GM23338 (cell line): ENCODE data around the gene RPS25. TPM values are rescaled to one million over a fixed set of nuclear protein-coding genes. Genes with fewer than 3 reads are reported as not detected.

ENCODE experiments used
- ATAC-seq: fragments of 200-7000 bp; cut with Tn5 transposase; 3 replicates; pipeline ENCODE4 v1.9.1; 2020
- DNase-seq: peaks from one replicate; pipeline ENCODE4 v3.0.0-alpha.2; 2015; ENCODE audit warnings: low spot score
- H2AFZ ChIP-seq: fragments of 200-600 bp; sonication (generic); 2 replicates; pipeline ENCODE4 v1.8.0; 2016; ENCODE audit warnings: antibody characterized with exemption, mild to moderate bottlenecking, moderate library complexity
- H3F3A ChIP-seq: fragments of 200-600 bp; sonication (generic); replicated peaks from 2 replicates; pipeline ENCODE4 v1.8.0; 2017; ENCODE audit warnings: antibody characterized with exemption, mixed run types, low read depth
- H3K27ac ChIP-seq: fragments of 200-600 bp; sonication (generic); 2 replicates; pipeline ENCODE4 v1.6.1; 2016; ENCODE audit warnings: low read depth
- H3K27me3 ChIP-seq: fragments of 200-600 bp; sonication (generic); 2 replicates; pipeline ENCODE4 v1.8.0; 2016; ENCODE audit warnings: mild to moderate bottlenecking, mixed run types, moderate library complexity; ENCODE audit not compliant: insufficient read depth
- H3K36me3 ChIP-seq: fragments of 200-600 bp; sonication (generic); 2 replicates; pipeline ENCODE4 v1.8.0; 2016; ENCODE audit warnings: mild to moderate bottlenecking; ENCODE audit not compliant: insufficient read depth
- H3K4me1 ChIP-seq: fragments of 200-600 bp; sonication (generic); 2 replicates; pipeline ENCODE4 v1.8.0; 2016; ENCODE audit warnings: mild to moderate bottlenecking, moderate library complexity; ENCODE audit not compliant: insufficient read depth
- H3K4me2 ChIP-seq: fragments of 200-600 bp; sonication (generic); 2 replicates; pipeline ENCODE4 v1.7.1; 2017; ENCODE audit warnings: mixed run types
- H3K4me3 ChIP-seq: fragments of 200-600 bp; sonication (generic); 2 replicates; pipeline ENCODE4 v1.6.1; 2016; ENCODE audit warnings: mixed run types
- H3K79me2 ChIP-seq: fragments of 200-600 bp; sonication (generic); replicated peaks from 2 replicates; pipeline ENCODE4 v1.8.0; 2017; ENCODE audit warnings: mild to moderate bottlenecking; ENCODE audit not compliant: insufficient read depth
- H3K9me2 ChIP-seq: fragments of 200-600 bp; sonication (generic); 2 replicates; pipeline ENCODE4 v1.8.0; 2017; ENCODE audit not compliant: insufficient read depth
- H4K20me1 ChIP-seq: fragments of 200-600 bp; sonication (generic); replicated peaks from 2 replicates; pipeline ENCODE4 v1.8.0; 2017; ENCODE audit warnings: mild to moderate bottlenecking; ENCODE audit not compliant: insufficient read depth
- H3K27ac Mint-ChIP-seq: 2 replicates; pipeline ENCODE4 v1.8.0; 2020; ENCODE audit warnings: inconsistent platforms, mild to moderate bottlenecking, moderate library complexity, mixed read lengths
- H3K27me3 Mint-ChIP-seq: 3 replicates; pipeline ENCODE4 v1.8.0; 2022; ENCODE audit warnings: low read depth, mild to moderate bottlenecking, moderate library complexity, mixed read lengths, inconsistent platforms; ENCODE audit not compliant: insufficient read depth, poor library complexity
- H3K36me3 Mint-ChIP-seq: 3 replicates; pipeline ENCODE4 v1.8.0; 2021; ENCODE audit warnings: low read depth, mild to moderate bottlenecking, inconsistent platforms, moderate library complexity, mixed read lengths
- H3K4me1 Mint-ChIP-seq: 3 replicates; pipeline ENCODE4 v1.8.0; 2020; ENCODE audit warnings: mild to moderate bottlenecking, inconsistent platforms, mixed read lengths
- H3K4me3 Mint-ChIP-seq: 3 replicates; pipeline ENCODE4 v1.8.0; 2021; ENCODE audit warnings: moderate library complexity, mild to moderate bottlenecking, inconsistent platforms, mixed read lengths
- H3K9me3 Mint-ChIP-seq: 3 replicates; pipeline ENCODE4 v1.8.0; 2020; ENCODE audit warnings: moderate library complexity, mild to moderate bottlenecking, inconsistent platforms, mixed read lengths
- CTCF ChIP-seq, 2 experiments: fragments of 200-600 bp in 1 of 2; sonication (generic) in 1 of 2; conservative IDR thresholded peaks; 2 replicates each; pipeline versions ENCODE4 v1.5.1 to v1.6.1; 2016 to 2017; ENCODE audit warnings: antibody characterized with exemption in 2 of 2, low read depth in 2 of 2, mild to moderate bottlenecking in 2 of 2, moderate library complexity in 1 of 2
- EZH2 ChIP-seq: fragments of 200-600 bp; sonication (generic); IDR thresholded peaks from one replicate; pipeline ENCODE4 v1.8.0; 2017; ENCODE audit warnings: antibody characterized with exemption, mild to moderate bottlenecking, low read depth; ENCODE audit not compliant: unreplicated experiment
- JUNB ChIP-seq: IDR thresholded peaks from one replicate; pipeline ENCODE4 v1.6.1; 2016; ENCODE audit warnings: antibody characterized with exemption; ENCODE audit not compliant: unreplicated experiment
- POLR2AphosphoS5 ChIP-seq: IDR thresholded peaks from 2 replicates; pipeline ENCODE4 v1.6.1; 2016; ENCODE audit warnings: antibody characterized with exemption, low read depth
- REST ChIP-seq: IDR thresholded peaks from one replicate; pipeline ENCODE4 v1.6.1; 2018; ENCODE audit warnings: antibody characterized with exemption; ENCODE audit not compliant: unreplicated experiment
- STAT1 ChIP-seq: IDR thresholded peaks from one replicate; pipeline ENCODE4 v1.6.1; 2016; ENCODE audit warnings: antibody characterized with exemption; ENCODE audit not compliant: unreplicated experiment
- ZNF462 ChIP-seq: fragments of 250-450 bp; sonication (Bioruptor Pico); IDR thresholded peaks from 2 replicates; pipeline ENCODE4 v1.5.0; 2020; ENCODE audit warnings: mild to moderate bottlenecking, moderate library complexity
- polyA plus RNA-seq: library from polyadenylated mRNA; unstranded; fragments of >200 nt; fragmentation: Nextera tagmentation; extraction: Ambion mirVana; gene quantifications from 2 replicates; pipeline ENCODE4 v1.2.1, GENCODE V29; 2016
- total RNA-seq: library from RNA; depleted of rRNA; stranded (reverse); fragments of >200 nt; shearing (Covaris generic); gene quantifications from 2 replicates; pipeline ENCODE4 v1.2.3, GENCODE V29; 2014

The RPS25 gene
- total and polyA plus RNA-seq, 2 experiments from 2014 or later, result 1,965 to 3,622 TPM

- TF ChIP-seq ZNF462, result no peak
Measured at GRCh38 chr11:119047205-119047604, 29.1 kb upstream of the RPS25 start (continued).

- peaks cover 72% of the 10 kb centered on the region for H3K36me3 Mint-ChIP-seq
- no peak overlapping the region for H3K4me3 ChIP-seq
- peaks cover 15% of the 10 kb centered on the region; the same call in 2 of the 3 replicates for H3K4me1 Mint-ChIP-seq
- H3K4me3 Mint-ChIP-seq, result no peak overlapping the region
- H4K20me1 ChIP-seq, result peaks cover 6% of the 10 kb centered on the region
- peaks cover 10% of the 10 kb centered on the region for H3K27me3 Mint-ChIP-seq
- no peak overlapping the region for H2AFZ ChIP-seq
- no peaks in the 10 kb centered on the region for H3K9me3 Mint-ChIP-seq
- peaks cover 29% of the 10 kb centered on the region for H3K36me3 ChIP-seq
- H3K27me3 ChIP-seq, result no peaks in the 10 kb centered on the region
- H3F3A ChIP-seq, result peaks cover 6% of the 10 kb centered on the region; the same call in 1 of the 2 replicates
- H3K4me1 ChIP-seq, result peaks cover 13% of the 10 kb centered on the region
- H3K27ac Mint-ChIP-seq, result no peak overlapping the region
- H3K9me2 ChIP-seq, result no peaks in the 10 kb centered on the region
- H3K79me2 ChIP-seq, result no peaks in the 10 kb centered on the region
- DNase-seq (no peak), ATAC-seq (no peak)
- H3K4me2 ChIP-seq, result no peak overlapping the region
- no peak overlapping the region for H3K27ac ChIP-seq
- no peak for TF ChIP-seq POLR2AphosphoS5
- no peak for TF ChIP-seq REST
- TF ChIP-seq JUNB, result no peak
- no peak for TF ChIP-seq STAT1
- no peak for TF ChIP-seq CTCF (conservative IDR thresholded peaks at IDR 0.05; ENCODE audit: low read depth in 2 of 2)
- no peak for TF ChIP-seq EZH2
Measured at GRCh38 chr11:119046489-119046888, 28.3 kb upstream of the RPS25 start.
